Upper lobe of left lung (tissue), 6 donors: ENCODE data around the gene UBE2E2. TPM values are rescaled to one million over a fixed set of nuclear protein-coding genes. Genes with fewer than 3 reads are reported as not detected.

Experiments
- ATAC-seq, 2 donors: fragments of 200-7000 bp; cut with Tn5 transposase; one replicate each; pipeline ENCODE4 v1.9.1; 2022; ENCODE audit warnings: mild to moderate bottlenecking in 2 of 2, moderate library complexity in 2 of 2; ENCODE audit not compliant: low FRiP score in 2 of 2
- DNase-seq, 2 donors: peaks; one replicate each; pipeline ENCODE4 v3.0.0-alpha.2; 2019 to 2020
- H3K27ac ChIP-seq, 4 donors: fragments of 200-600 bp; sonication (generic); one replicate each; pipeline ENCODE4 v1.5.1; 2016 to 2019
- H3K27me3 ChIP-seq, 4 donors: fragments of 200-600 bp; sonication (generic); one replicate each; pipeline ENCODE4 v1.5.1; 2017 to 2019
- H3K36me3 ChIP-seq, 4 donors: fragments of 200-600 bp; sonication (generic); one replicate each; pipeline ENCODE4 v1.5.1; 2016 to 2019
- H3K4me1 ChIP-seq, 4 donors: fragments of 200-600 bp; sonication (generic); one replicate each; pipeline ENCODE4 v1.5.1; 2018 to 2019
- H3K4me3 ChIP-seq, 4 donors: fragments of 200-600 bp; sonication (generic); one replicate each; pipeline ENCODE4 v1.5.1; 2017 to 2019; ENCODE audit warnings: mild to moderate bottlenecking in 2 of 4, moderate library complexity in 1 of 4
- H3K9me3 ChIP-seq, 4 donors: fragments of 200-600 bp; sonication (generic); one replicate each; pipeline ENCODE4 v1.5.1; 2018 to 2019
- EP300 ChIP-seq, 4 donors: sonication (generic); formaldehyde crosslinking; IDR thresholded peaks; one replicate each; pipeline ENCODE4 v1.5.1; 2017; ENCODE audit warnings: antibody characterized with exemption in 4 of 4, control low read depth in 2 of 4
- POLR2A ChIP-seq, 4 donors: fragments of 450-650 bp; IDR thresholded peaks; one replicate each; pipeline ENCODE4 v1.5.1; 2016 to 2017; ENCODE audit warnings: antibody characterized with exemption in 4 of 4, mild to moderate bottlenecking in 2 of 4
- POLR2AphosphoS5 ChIP-seq, 2 donors: sonication (generic); formaldehyde crosslinking; IDR thresholded peaks; one replicate each; pipeline ENCODE4 v1.5.1; 2017; ENCODE audit warnings: antibody characterized with exemption in 2 of 2
- WGBS, 2 donors: methylation state at CpG; one replicate each; pipeline ENCODE4 v1.1.5; 2017 to 2018; 5-methylcytosine and 5-hydroxymethylcytosine counted together
- total RNA-seq, 6 donors: library from RNA; depleted of rRNA in 4 of 6; stranded (reverse); fragments of >200 nt in 4 of 6; gene quantifications; one replicate each; pipeline versions ENCODE4 v1.1.0 to v1.2.1, GENCODE V29; 2016 to 2021
- TF ChIP-seq, protein P1 (sequence below), 6 experiments: fragments of 450-650 bp in 4 of 6; fragments of 200-600 bp in 2 of 6; sonication (generic) in 2 of 6; IDR thresholded peaks; one replicate each; pipeline ENCODE4 v1.5.1; 2016 to 2019; ENCODE audit warnings: antibody characterized with exemption in 6 of 6
- donor health status: DM: no; HTN: no; CAD: no; lungs with moderate emphysema.
- donor health status: DM: no; HTN: yes; CAD: no; lungs with severe emphysema.

UBE2E2 gene
- total RNA-seq, 6 donors from 2014 or later = 18.3 to 61.5 (median 41.9) TPM

DNA sequence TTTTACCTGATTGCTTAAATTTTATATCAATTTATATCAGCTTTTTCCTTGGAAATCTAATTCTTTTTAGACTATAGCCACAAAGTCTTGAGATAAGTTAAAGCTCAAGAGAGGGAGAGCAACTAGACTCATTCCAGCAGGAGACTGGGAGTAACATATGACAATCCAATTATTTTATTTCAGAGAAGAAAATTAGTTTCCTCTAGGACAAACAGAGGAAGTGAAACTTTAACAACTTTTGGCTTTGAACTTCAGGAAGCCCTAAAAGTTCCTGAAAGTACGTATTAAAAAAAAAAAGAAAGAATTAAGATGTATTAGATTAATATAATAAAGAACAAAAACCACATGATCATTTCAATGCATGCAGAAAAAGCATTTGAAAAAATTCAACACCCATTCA, 13.9 kb upstream of the UBE2E2 start:
- DNase-seq = no peak
- Histone ChIP-seq H3K4me1 (no peaks in the 10 kb centered on the region), H3K9me3 (no peaks in the 10 kb centered on the region), H3K4me3 (no peak overlapping the region), H3K27me3 (no peaks in the 10 kb centered on the region), H3K36me3 (no peaks in the 10 kb centered on the region), H3K27ac (no peak overlapping the region)
- TF ChIP-seq, protein P1, sequence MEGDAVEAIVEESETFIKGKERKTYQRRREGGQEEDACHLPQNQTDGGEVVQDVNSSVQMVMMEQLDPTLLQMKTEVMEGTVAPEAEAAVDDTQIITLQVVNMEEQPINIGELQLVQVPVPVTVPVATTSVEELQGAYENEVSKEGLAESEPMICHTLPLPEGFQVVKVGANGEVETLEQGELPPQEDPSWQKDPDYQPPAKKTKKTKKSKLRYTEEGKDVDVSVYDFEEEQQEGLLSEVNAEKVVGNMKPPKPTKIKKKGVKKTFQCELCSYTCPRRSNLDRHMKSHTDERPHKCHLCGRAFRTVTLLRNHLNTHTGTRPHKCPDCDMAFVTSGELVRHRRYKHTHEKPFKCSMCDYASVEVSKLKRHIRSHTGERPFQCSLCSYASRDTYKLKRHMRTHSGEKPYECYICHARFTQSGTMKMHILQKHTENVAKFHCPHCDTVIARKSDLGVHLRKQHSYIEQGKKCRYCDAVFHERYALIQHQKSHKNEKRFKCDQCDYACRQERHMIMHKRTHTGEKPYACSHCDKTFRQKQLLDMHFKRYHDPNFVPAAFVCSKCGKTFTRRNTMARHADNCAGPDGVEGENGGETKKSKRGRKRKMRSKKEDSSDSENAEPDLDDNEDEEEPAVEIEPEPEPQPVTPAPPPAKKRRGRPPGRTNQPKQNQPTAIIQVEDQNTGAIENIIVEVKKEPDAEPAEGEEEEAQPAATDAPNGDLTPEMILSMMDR (IDR thresholded peaks at IDR 0.05) = no peak
- TF ChIP-seq EP300 (IDR thresholded peaks at IDR 0.05) (no peak), POLR2AphosphoS5 (IDR thresholded peaks at IDR 0.05) (no peak), POLR2A (IDR thresholded peaks at IDR 0.05) (no peak)
- ATAC-seq = no peak
- 29 to 31% methylated on average over 1 of the region's 1 CpG for WGBS, 2 donors

DNA sequence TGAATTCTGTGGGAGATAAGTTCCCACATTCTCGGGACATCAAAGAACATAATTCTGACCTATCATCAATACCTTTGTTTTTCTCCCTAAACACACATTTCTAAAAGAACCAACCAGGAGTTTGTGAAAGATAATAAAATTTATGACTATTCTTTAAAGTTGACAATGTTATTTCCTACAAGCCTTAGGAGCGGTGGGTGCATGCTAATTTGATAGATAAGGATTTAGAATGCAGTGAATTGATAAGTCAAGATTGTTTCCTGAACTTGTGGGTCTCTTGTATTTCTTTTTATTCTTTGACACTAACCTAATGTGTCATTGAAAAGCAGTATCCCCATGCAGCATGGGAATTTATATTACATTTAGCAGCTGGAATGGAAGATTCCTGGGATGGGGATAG, 10.3 kb upstream of the UBE2E2 start:
- H3K36me3 ChIP-seq = no peaks in the 10 kb centered on the region
- no peak overlapping the region for H3K27ac ChIP-seq
- ATAC-seq (no peak), DNase-seq (no peak)
- TF ChIP-seq POLR2AphosphoS5 (IDR thresholded peaks at IDR 0.05) = no peak
- TF ChIP-seq, protein P1 (IDR thresholded peaks at IDR 0.05) = no peak
- TF ChIP-seq POLR2A (IDR thresholded peaks at IDR 0.05) = no peak
- no peak for TF ChIP-seq EP300 (IDR thresholded peaks at IDR 0.05)
- H3K9me3 ChIP-seq = no peaks in the 10 kb centered on the region
- H3K27me3 ChIP-seq = no peaks in the 10 kb centered on the region
- H3K4me3 ChIP-seq = no peak overlapping the region
- WGBS, 2 donors = 60 to 80% methylated on average over 2 of the region's 2 CpGs
- no peaks in the 10 kb centered on the region for H3K4me1 ChIP-seq

DNA sequence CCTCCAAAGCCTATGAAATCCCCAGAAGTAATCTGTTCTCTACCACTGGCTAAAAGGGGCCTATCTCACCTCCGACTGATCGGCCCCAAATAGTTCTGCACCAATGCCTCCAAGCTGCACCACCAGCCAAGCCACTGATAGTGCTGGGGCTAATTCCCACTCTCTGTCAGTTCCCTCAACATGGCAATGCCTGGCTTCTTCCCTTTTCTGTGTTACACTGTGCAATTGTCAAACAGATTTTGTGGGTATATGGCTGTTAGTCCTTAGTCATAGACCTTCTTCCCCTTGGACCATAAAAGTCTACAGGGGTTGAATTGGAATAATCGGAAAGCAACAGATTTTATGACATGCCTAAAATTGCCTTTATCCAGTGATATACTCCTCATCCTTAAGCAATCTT, 9.3 kb upstream of the UBE2E2 start:
- H3K9me3 ChIP-seq = no peaks in the 10 kb centered on the region
- no peaks in the 10 kb centered on the region for H3K4me1 ChIP-seq
- DNase-seq (no peak), ATAC-seq (no peak)
- H3K27me3 ChIP-seq = no peaks in the 10 kb centered on the region
- TF ChIP-seq POLR2A (IDR thresholded peaks at IDR 0.05) (no peak), EP300 (IDR thresholded peaks at IDR 0.05) (no peak), POLR2AphosphoS5 (IDR thresholded peaks at IDR 0.05) (no peak)
- TF ChIP-seq, protein P1 (IDR thresholded peaks at IDR 0.05) = no peak
- no peak overlapping the region for H3K4me3 ChIP-seq
- no peaks in the 10 kb centered on the region for H3K36me3 ChIP-seq
- WGBS, 2 donors = 88 to 98% methylated on average over 3 of the region's 3 CpGs
- H3K27ac ChIP-seq = no peak overlapping the region

DNA sequence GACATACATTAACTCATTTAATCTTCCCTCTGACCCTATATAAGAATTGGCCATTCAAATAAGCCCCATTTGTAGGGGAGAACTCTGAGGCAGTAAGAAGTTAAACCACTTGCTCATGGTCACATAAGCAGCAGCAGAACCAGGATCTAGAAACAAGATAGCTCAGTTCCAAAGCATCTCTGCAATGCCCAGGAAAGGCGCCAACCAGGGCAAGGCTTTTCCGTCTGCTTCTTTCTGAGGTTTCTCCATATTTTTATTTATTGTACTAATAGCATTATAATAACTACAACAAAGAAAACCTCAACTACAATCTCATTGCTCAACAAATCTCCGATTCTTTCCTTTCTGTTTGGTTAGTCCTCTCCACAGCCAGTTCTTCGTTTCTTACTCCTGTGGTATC, 4.3 kb upstream of the UBE2E2 start:
- no peak for ATAC-seq
- no peaks in the 10 kb centered on the region for H3K27me3 ChIP-seq
- H3K27ac ChIP-seq = no peak overlapping the region
- peaks cover 0 to 8% (median 0%) of the 10 kb centered on the region in 4 donors for H3K4me1 ChIP-seq
- H3K9me3 ChIP-seq = no peaks in the 10 kb centered on the region
- no peak overlapping the region for H3K4me3 ChIP-seq
- 73 to 75% methylated on average over 3 to 4 of the region's 4 CpGs for WGBS, 2 donors
- no peak for DNase-seq
- no peaks in the 10 kb centered on the region for H3K36me3 ChIP-seq
- TF ChIP-seq, protein P1 (IDR thresholded peaks at IDR 0.05) = no peak
- TF ChIP-seq EP300 (IDR thresholded peaks at IDR 0.05) (no peak), POLR2AphosphoS5 (IDR thresholded peaks at IDR 0.05) (no peak), POLR2A (IDR thresholded peaks at IDR 0.05) (no peak)

DNA sequence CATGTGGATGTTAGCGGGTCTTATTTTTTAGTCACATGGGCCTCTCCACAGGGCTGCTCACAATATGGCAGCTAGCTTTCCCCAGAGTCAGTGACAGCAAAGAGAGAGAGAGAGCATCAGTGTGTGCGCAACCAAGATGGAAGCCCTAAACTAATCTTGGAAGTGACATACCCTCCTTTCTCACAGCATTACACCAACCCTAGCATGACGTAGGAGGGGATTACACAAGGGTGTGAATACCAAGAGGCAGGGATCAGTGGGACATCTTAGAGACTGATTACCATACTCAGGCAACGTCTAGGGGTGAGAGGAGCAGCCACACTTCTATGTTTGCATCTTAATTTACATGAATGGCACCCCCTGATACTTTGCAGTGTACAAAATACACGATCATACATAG, 3.5 kb upstream of the UBE2E2 start:
- 73 to 77% methylated on average over 5 of the region's 5 CpGs for WGBS, 2 donors
- H3K4me3 ChIP-seq = no peak overlapping the region
- no peak overlapping the region for H3K27ac ChIP-seq
- no peaks in the 10 kb centered on the region for H3K9me3 ChIP-seq
- no peak for ATAC-seq
- H3K27me3 ChIP-seq = no peaks in the 10 kb centered on the region
- DNase-seq = no peak
- TF ChIP-seq, protein P1 (IDR thresholded peaks at IDR 0.05) = no peak
- TF ChIP-seq POLR2A (IDR thresholded peaks at IDR 0.05) (no peak), EP300 (IDR thresholded peaks at IDR 0.05) (no peak), POLR2AphosphoS5 (IDR thresholded peaks at IDR 0.05) (no peak)
- peaks cover 4 to 16% (median 7%) of the 10 kb centered on the region in 4 donors for H3K4me1 ChIP-seq
- H3K36me3 ChIP-seq = no peaks in the 10 kb centered on the region
